Karpas-422 (cell line): ENCODE measurements around the gene ANAPC5. TPM values are rescaled to one million over a fixed set of nuclear protein-coding genes. Genes with fewer than 3 reads are reported as not detected.
"Not testable (repeated sequence)": the region's sequence is repeated elsewhere in the genome, so short reads cannot be mapped to it uniquely, and the experiment has no call there.

Experiments
- DNase-seq: peaks from one replicate; pipeline ENCODE4 v3.0.0-alpha.2; 2015
- H2AFZ ChIP-seq: fragments of 200-600 bp; sonication (generic); 2 replicates; pipeline ENCODE4 v1.6.1; 2014; ENCODE audit warnings: antibody characterized with exemption, low read length, mixed read lengths
- H3K27ac ChIP-seq: fragments of 200-600 bp; sonication (generic); 2 replicates; pipeline ENCODE4 v1.5.1; 2014; ENCODE audit warnings: mild to moderate bottlenecking, low read length, moderate library complexity
- H3K27me3 ChIP-seq: fragments of 200-600 bp; sonication (generic); 2 replicates; pipeline ENCODE4 v1.6.1; 2014; ENCODE audit warnings: low read length, mixed read lengths
- H3K36me3 ChIP-seq: fragments of 200-600 bp; sonication (generic); 2 replicates; pipeline ENCODE4 v1.6.1; 2014; ENCODE audit warnings: low read length, mixed read lengths; ENCODE audit not compliant: insufficient read depth
- H3K4me1 ChIP-seq: fragments of 200-600 bp; sonication (generic); 2 replicates; pipeline ENCODE4 v1.6.1; 2014; ENCODE audit warnings: mild to moderate bottlenecking, low read length, mixed read lengths
- H3K4me2 ChIP-seq: fragments of 200-600 bp; sonication (generic); 2 replicates; pipeline ENCODE4 v1.6.1; 2014; ENCODE audit warnings: low read length, low read depth, mild to moderate bottlenecking; ENCODE audit not compliant: poor library complexity, severe bottlenecking
- H3K4me3 ChIP-seq: fragments of 200-600 bp; sonication (generic); 2 replicates; pipeline ENCODE4 v1.5.1; 2014; ENCODE audit warnings: mild to moderate bottlenecking, antibody characterized with exemption, low read length, mixed read lengths
- H3K79me2 ChIP-seq: fragments of 200-600 bp; sonication (generic); 2 replicates; pipeline ENCODE4 v1.6.1; 2014; ENCODE audit warnings: mild to moderate bottlenecking, low read length, mixed read lengths
- H3K9ac ChIP-seq: fragments of 200-600 bp; sonication (generic); 2 replicates; pipeline ENCODE4 v1.6.0; 2014; ENCODE audit warnings: low read length
- H3K9me2 ChIP-seq: fragments of 200-600 bp; sonication (generic), shearing (Covaris generic); replicated peaks from 2 replicates; pipeline ENCODE4 v1.6.0; 2014; ENCODE audit warnings: mild to moderate bottlenecking, low read length, moderate library complexity; ENCODE audit not compliant: insufficient read depth
- H3K9me3 ChIP-seq: fragments of 300-700, 200-600 bp; sonication (generic); 2 replicates; pipeline ENCODE4 v1.6.1; 2014; ENCODE audit warnings: low read length, mixed read lengths
- H4K20me1 ChIP-seq: fragments of 200-600 bp; sonication (generic); 2 replicates; pipeline ENCODE4 v1.6.1; 2014; ENCODE audit warnings: mild to moderate bottlenecking, antibody characterized with exemption, low read length, low read depth; ENCODE audit not compliant: insufficient read depth
- total RNA-seq: library from RNA; depleted of rRNA; stranded (reverse); fragments of >200 nt; shearing (Covaris generic); gene quantifications from 2 replicates; pipeline ENCODE4 v1.2.3, GENCODE V29; 2014; ENCODE audit warnings: low replicate concordance

The ANAPC5 gene
- total RNA-seq, 1 experiment from 2014 or later, result 181 TPM

- Histone ChIP-seq H3K79me2 (peaks cover 22% of the 10 kb centered on the region), H3K36me3 (no peaks in the 10 kb centered on the region), H3K9me3 (no peaks in the 10 kb centered on the region), H3K4me1 (no peaks in the 10 kb centered on the region), H3K9ac (no peak overlapping the region), H3K4me3 (no peak overlapping the region), H2AFZ (no peak overlapping the region), H3K9me2 (no peaks in the 10 kb centered on the region), H4K20me1 (no peaks in the 10 kb centered on the region), H3K27me3 (no peaks in the 10 kb centered on the region), H3K4me2 (no peak overlapping the region), H3K27ac (no peak overlapping the region)
- no peak for DNase-seq
Observed at GRCh38 chr12:121283841-121284240, 68.4 kb downstream of the ANAPC5 start.

- Histone ChIP-seq H3K4me2 (no peak overlapping the region), H3K9ac (no peak overlapping the region), H2AFZ (no peak overlapping the region), H3K27ac (no peak overlapping the region), H3K9me3 (no peaks in the 10 kb centered on the region), H3K4me1 (no peaks in the 10 kb centered on the region), H4K20me1 (no peaks in the 10 kb centered on the region), H3K9me2 (no peaks in the 10 kb centered on the region), H3K27me3 (no peaks in the 10 kb centered on the region), H3K79me2 (peaks cover 23% of the 10 kb centered on the region), H3K36me3 (no peaks in the 10 kb centered on the region), H3K4me3 (no peak overlapping the region)
- DNase-seq, result no peak
Observed at GRCh38 chr12:121283388-121283787, 68.8 kb downstream of the ANAPC5 start.

GRCh38 chr12:121282910-121283309, 69.3 kb downstream of the ANAPC5 start:
- not testable (repeated sequence) for H3K4me1 ChIP-seq, H3K27ac ChIP-seq, H3K9me3 ChIP-seq, H4K20me1 ChIP-seq, H2AFZ ChIP-seq, H3K9me2 ChIP-seq, H3K4me3 ChIP-seq, H3K9ac ChIP-seq, H3K27me3 ChIP-seq, H3K36me3 ChIP-seq, H3K4me2 ChIP-seq, DNase-seq
- H3K79me2 ChIP-seq, result peaks cover 24% of the 10 kb centered on the region

- Histone ChIP-seq H4K20me1 (no peaks in the 10 kb centered on the region), H3K9ac (no peak overlapping the region), H3K36me3 (no peaks in the 10 kb centered on the region), H3K4me2 (no peak overlapping the region), H3K27ac (no peak overlapping the region), H2AFZ (no peak overlapping the region), H3K9me3 (no peaks in the 10 kb centered on the region), H3K4me3 (no peak overlapping the region), H3K27me3 (no peaks in the 10 kb centered on the region), H3K9me2 (no peaks in the 10 kb centered on the region), H3K79me2 (peaks cover 28% of the 10 kb centered on the region), H3K4me1 (no peaks in the 10 kb centered on the region)
- no peak for DNase-seq
Observed at GRCh38 chr12:121282072-121282742, 70.0 kb downstream of the ANAPC5 start.

- not testable (repeated sequence) for H3K9ac ChIP-seq, H3K9me2 ChIP-seq, H2AFZ ChIP-seq, H3K36me3 ChIP-seq, H3K4me2 ChIP-seq, H3K27ac ChIP-seq, DNase-seq, H3K4me1 ChIP-seq, H3K4me3 ChIP-seq, H4K20me1 ChIP-seq, H3K27me3 ChIP-seq, H3K9me3 ChIP-seq
- H3K79me2 ChIP-seq, result peaks cover 26% of the 10 kb centered on the region
Observed at GRCh38 chr12:121281116-121281515, 71.1 kb downstream of the ANAPC5 start.

- not testable (repeated sequence) for H4K20me1 ChIP-seq, H3K27me3 ChIP-seq, H3K9ac ChIP-seq, DNase-seq, H3K4me3 ChIP-seq, H3K4me1 ChIP-seq, H3K4me2 ChIP-seq, H3K36me3 ChIP-seq, H2AFZ ChIP-seq, H3K9me2 ChIP-seq, H3K27ac ChIP-seq, H3K9me3 ChIP-seq
- peaks cover 24% of the 10 kb centered on the region for H3K79me2 ChIP-seq
Observed at GRCh38 chr12:121280531-121280930, 71.7 kb downstream of the ANAPC5 start.

- peaks cover 24% of the 10 kb centered on the region for H3K79me2 ChIP-seq
- no peaks in the 10 kb centered on the region for H3K4me1 ChIP-seq
- H3K4me3 ChIP-seq, result no peak overlapping the region
- H3K9ac ChIP-seq, result no peak overlapping the region
- no peak overlapping the region for H3K27ac ChIP-seq
- H3K27me3 ChIP-seq, result no peaks in the 10 kb centered on the region
- H4K20me1 ChIP-seq, result no peaks in the 10 kb centered on the region
- H3K4me2 ChIP-seq, result no peak overlapping the region
- H2AFZ ChIP-seq, result no peak overlapping the region
- H3K9me3 ChIP-seq, result no peaks in the 10 kb centered on the region
- DNase-seq, result no peak
- H3K9me2 ChIP-seq, result no peaks in the 10 kb centered on the region
- no peaks in the 10 kb centered on the region for H3K36me3 ChIP-seq
Observed at GRCh38 chr12:121279507-121279915, 72.7 kb downstream of the ANAPC5 start.

GRCh38 chr12:121279071-121279375, 73.2 kb downstream of the ANAPC5 start:
- Histone ChIP-seq H3K9me2 (no peaks in the 10 kb centered on the region), H3K4me3 (no peak overlapping the region), H2AFZ (no peak overlapping the region), H3K4me2 (no peak overlapping the region), H3K27me3 (no peaks in the 10 kb centered on the region), H3K9me3 (no peaks in the 10 kb centered on the region), H3K4me1 (no peaks in the 10 kb centered on the region), H3K36me3 (no peaks in the 10 kb centered on the region), H4K20me1 (no peaks in the 10 kb centered on the region), H3K9ac (no peak overlapping the region), H3K79me2 (peaks cover 24% of the 10 kb centered on the region), H3K27ac (no peak overlapping the region)
- DNase-seq, result no peak
